Thyroid gland (tissue), 4 donors: ENCODE measurements around the gene CRAT.

Source experiments
- POLR2A ChIP-seq, 2 donors: fragments of 450-650 bp; IDR thresholded peaks; one replicate each; pipeline ENCODE4 v1.6.1; 2017; ENCODE audit warnings: antibody characterized with exemption in 2 of 2, mild to moderate bottlenecking in 2 of 2, moderate library complexity in 1 of 2
- TF ChIP-seq, protein P1 (sequence below), 6 experiments: fragments of 200-600 bp in 3 of 6; fragments of 450-650 bp in 3 of 6; sonication (generic) in 3 of 6; IDR thresholded peaks; one replicate each; pipeline ENCODE4 v1.5.1; 2016 to 2019; ENCODE audit warnings: antibody characterized with exemption in 6 of 6, mild to moderate bottlenecking in 2 of 6, inconsistent platforms in 1 of 6, moderate library complexity in 1 of 6

DNA sequence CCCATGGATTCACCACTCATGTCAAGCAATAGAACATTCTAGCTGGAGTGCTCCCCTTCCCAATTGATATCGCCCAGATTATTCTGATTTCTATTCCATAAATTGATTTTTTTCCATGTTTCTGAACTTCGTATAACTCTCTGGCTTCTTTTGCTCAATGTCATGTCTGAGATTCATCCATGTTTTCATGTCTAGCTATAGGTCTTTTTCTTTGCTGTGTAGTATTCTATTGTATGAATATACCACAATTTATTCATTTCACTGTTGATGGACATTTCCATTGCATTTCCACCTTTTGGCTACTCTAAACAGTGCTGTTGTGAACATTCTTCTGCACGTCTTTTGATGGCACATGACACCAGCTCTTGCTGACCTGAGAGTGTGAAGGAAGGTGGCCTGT lies 20.2 kb upstream of the CRAT start:
- TF ChIP-seq, protein P1, sequence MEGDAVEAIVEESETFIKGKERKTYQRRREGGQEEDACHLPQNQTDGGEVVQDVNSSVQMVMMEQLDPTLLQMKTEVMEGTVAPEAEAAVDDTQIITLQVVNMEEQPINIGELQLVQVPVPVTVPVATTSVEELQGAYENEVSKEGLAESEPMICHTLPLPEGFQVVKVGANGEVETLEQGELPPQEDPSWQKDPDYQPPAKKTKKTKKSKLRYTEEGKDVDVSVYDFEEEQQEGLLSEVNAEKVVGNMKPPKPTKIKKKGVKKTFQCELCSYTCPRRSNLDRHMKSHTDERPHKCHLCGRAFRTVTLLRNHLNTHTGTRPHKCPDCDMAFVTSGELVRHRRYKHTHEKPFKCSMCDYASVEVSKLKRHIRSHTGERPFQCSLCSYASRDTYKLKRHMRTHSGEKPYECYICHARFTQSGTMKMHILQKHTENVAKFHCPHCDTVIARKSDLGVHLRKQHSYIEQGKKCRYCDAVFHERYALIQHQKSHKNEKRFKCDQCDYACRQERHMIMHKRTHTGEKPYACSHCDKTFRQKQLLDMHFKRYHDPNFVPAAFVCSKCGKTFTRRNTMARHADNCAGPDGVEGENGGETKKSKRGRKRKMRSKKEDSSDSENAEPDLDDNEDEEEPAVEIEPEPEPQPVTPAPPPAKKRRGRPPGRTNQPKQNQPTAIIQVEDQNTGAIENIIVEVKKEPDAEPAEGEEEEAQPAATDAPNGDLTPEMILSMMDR (IDR thresholded peaks at IDR 0.05), result no peak
- TF ChIP-seq POLR2A (IDR thresholded peaks at IDR 0.05), result no peak
